A172 (cell line): Measurements from ENCODE around the gene SERINC5. TPM values are rescaled to one million over a fixed set of nuclear protein-coding genes. Genes with fewer than 3 reads are reported as not detected.
A peak's percentile ranks its signal among the peaks of the same experiment; 100 is the strongest.

Source experiments
- DNase-seq: peaks from one replicate; pipeline ENCODE4 v3.0.0-alpha.2; 2015; ENCODE audit warnings: low spot score
- total RNA-seq: library from RNA; depleted of rRNA; stranded (reverse); fragments of >200 nt; shearing (Covaris generic); gene quantifications from 2 replicates; pipeline ENCODE4 v1.2.3, GENCODE V29; 2014

Gene SERINC5
- total RNA-seq, 1 experiment from 2014 or later = 9.2 TPM

DNA sequence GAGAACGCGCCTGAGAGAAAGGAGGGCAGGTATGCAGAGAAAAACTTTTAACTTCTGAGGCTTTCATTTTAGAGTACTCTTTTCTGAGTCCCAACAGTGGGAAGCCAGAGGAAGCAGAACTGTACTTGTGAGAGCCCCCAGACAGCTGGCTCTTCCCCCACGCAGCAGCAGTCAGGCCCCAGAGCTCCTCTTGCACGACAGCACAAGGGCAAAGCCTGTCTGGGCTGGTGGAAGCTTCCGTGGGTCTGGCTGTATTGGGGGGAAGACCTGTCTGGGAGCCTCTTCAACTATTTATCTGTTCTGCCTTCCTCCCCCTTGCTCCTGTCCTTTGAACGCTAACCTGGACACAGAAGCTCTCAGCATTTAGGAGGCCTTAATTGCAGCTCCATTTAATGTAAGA, 152.5 kb downstream of the SERINC5 start:
- DNase-seq = no peak

DNA sequence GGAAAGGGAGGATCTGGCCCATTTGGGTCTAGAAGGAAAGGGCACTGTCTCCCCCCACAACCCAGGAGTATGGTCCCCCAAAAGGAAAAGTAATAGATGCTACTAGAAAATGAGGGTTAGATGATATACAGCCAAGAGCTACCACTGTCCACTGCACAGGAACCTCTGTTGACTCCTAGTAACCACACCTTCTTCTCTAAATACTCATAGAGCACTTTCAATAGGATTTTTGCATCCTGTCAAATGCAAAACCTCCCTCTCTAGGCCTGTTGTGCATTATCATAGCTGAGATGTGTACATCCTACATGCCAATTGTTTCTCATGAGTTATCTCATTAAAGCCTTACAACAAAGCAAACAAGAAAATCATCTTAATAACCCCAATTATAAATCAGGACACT, 153.9 kb downstream of the SERINC5 start:
- no peak for DNase-seq

DNA sequence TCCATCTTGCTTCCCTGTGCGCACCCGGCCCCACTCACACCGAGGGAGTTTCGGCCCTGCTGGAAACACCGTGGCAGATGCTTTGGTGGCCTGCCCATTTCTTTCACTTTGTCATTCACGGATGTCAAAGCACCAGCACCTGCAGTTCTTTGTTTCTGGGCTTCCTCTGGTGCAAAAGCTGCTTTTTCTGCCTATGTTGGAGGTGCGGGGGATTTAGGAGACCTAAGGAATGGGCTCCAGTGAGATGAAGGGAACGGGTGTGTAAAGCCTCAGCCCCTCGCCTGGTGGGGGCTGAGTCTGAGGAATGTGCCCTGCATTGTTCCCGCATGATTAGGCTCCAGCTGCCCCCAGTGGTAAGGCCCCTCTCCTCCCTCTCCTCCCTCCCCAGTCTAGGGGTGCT, 158.4 kb downstream of the SERINC5 start:
- no peak for DNase-seq

DNA sequence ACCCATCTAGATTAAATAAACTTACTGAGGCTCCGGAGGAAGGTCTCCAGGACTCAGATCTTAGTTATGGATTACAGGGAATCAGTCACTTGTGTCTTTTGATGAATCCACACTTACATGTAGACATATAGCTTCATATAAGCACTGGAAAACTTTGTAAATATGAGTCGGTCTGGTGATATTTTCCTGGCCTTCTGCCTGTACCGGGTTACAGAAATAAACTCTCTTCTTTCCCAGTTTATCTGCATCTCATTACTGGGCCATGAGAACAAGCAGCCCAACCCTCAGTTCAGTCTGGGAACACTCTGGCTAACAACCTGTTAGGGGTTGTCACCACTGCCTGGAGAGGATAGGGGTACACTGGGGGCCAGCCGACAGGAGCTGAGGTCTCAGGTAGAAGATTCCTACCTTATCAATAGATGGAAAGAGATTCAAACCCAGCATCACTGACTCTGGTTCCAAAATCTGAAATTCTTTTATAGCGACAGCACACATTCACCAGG, 161.6 kb downstream of the SERINC5 start:
- DNase-seq = no peak

DNA sequence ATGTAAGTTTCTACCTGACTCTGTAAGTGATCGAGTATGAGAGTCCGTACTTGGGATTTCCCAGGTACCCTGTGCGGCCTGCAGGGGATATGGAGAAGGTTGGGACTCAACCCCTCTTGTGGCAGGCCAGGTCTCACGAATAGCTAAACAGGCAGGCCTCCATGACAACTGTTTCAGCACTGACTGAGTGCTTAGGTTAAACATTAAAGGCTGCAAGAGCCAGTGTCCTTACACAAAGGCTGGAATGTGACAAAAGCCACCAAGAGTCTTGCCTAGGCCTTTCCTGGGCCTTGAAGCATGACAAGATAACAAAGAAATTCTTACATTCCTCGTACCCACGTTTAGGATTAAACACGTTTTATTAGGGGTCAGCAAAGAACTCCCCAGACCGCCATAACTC, 162.1 kb downstream of the SERINC5 start:
- no peak for DNase-seq

DNA sequence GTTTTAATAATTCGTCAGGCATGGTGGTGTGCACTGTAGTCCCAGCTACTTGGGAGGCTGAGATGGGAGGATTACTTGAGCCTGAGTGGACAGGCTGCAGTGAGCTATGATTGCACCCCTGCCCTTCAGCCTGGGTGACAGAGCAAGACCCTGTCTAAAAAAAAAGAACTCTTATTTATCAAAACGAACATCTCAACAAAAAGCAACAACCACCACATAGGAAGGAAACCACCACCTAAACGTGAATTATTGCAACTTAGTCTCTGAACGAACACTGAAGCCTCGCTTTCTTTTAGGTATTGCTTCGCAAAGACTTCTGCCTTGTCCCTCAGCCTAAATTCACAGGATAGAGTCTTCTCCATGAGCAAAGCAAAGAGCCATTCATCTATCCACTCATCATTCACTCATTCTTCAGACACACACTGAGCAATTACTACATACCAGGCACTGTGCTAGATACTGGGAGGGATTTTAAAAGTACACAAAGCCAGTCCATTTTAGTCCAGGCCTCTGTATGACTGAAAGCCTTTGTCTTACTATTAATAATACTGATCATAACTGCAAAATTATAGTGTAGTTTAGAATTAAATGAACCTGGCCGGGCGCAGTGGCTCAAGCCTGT, 163.3 kb downstream of the SERINC5 start:
- no peak for DNase-seq

DNA sequence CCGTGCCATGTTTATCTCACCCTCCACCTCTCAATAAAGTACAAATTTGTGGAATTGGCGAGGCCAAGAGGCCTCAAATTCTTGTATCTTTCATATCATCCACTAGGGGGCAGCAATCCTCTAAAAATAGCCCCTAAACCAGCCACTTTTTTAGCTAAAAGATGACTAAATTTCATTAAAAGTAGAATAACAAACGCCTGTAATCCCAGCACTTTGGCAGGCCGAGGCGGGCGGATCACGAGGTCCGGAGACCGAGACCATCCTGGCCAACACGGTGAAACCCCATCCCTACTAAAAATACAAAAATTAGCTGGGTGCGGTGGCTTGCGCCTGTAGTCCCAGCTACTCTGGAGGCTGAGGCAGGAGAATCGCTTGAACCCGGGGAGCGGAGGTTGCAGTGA, 164.1 kb downstream of the SERINC5 start:
- DNase-seq = peak; percentile 41

DNA sequence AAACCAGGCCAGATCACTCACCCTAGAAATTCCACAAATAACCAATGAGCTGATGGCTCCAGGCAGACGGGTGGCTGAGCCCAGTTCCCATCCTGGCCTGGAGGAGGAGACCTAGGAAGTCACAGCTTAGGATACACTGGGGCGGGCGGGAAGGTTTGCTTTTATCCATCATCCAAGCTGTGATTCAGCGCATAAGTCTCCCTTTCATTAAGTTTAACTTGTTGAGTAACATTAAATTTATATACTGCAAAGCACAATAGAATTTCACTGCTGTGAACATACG, 165.0 kb downstream of the SERINC5 start:
- no peak for DNase-seq

DNA sequence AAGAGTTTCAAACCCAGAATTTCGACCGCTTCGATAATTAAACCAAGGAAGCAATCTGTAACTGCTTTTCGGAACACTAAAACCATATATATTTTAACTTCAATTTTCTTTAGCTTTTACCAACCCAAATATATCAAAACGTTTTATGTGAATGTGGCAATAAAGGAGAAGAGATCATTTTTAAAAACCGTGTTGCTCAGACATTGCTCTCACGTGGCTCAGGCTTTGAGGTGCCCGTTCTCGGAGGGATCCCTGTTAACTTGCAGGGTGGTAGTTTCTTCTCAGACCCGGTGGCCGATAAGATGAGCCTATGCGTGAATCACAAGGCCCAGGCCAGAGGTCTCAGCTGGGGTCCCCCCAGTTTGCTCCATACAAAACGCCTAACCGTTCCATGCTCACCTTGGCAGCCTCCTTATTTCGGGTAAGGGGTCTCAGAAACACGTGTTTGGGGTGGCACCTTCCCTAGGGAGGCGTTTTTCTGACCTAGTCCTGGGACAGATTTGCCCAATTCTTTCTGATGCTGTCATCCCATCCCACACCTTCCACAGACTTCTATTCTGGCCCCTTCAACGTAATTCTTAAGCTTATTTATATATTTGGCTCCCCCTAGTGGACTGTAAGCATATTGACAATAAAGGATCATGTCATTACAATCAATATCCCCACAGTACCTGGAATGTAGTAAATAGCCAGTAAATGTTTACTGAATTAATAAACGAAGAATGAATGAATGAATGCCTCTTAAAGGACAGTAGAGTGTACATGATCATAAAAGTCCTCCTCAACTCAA, 172.6 kb downstream of the SERINC5 start:
- DNase-seq = peak; percentile 57

DNA sequence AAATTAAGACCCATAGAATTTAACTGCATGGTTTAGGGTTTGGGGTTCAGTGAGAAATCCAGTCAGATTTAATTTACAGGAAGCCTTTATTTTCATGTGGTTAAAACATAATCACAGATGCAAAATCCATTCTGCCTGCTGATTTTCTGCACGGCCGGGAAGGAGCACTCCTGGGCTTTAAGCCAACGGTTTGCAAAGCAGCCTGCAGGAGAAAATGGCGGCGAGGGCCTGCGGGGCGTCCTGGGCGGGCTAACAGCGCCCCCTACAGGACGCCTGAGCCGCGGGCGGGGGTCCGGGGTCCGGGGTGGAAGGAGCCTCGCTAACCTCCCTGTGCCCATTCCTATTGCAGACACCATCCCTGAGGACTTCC, 173.1 kb downstream of the SERINC5 start:
- DNase-seq = peak; percentile 47

DNA sequence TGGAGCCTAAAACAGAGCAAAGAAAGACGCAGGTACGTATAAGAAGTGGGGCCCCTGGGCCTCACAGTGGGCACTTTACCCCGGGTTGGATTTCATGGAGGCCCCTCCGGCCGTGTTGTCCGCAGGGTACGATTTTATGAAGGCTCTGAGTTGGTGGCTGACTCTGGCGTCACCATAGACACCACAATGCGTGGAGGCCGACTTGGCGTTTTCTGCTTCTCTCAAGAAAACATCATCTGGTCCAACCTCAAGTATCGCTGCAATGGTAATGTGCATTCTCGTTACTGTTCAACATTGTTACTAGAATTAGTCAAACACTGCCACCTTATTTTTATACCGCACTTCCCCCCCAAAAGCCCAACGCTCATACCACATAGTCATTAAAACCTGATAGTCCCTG, 173.6 kb downstream of the SERINC5 start:
- no peak for DNase-seq

DNA sequence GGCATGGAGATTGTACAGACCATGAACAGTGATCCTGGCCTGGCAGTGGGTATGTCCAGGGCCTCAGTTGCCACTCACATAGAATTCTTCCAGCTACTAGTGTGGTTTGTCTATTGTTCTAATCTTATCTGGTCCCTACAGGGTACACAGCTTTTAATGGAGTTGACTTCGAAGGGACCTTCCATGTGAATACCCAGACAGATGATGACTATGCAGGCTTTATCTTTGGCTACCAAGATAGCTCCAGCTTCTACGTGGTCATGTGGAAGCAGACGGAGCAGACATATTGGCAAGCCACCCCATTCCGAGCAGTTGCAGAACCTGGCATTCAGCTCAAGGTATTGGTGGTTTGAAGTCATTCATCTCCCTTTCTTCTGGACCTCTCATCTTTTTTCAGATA, 176.9 kb downstream of the SERINC5 start:
- DNase-seq = no peak

DNA sequence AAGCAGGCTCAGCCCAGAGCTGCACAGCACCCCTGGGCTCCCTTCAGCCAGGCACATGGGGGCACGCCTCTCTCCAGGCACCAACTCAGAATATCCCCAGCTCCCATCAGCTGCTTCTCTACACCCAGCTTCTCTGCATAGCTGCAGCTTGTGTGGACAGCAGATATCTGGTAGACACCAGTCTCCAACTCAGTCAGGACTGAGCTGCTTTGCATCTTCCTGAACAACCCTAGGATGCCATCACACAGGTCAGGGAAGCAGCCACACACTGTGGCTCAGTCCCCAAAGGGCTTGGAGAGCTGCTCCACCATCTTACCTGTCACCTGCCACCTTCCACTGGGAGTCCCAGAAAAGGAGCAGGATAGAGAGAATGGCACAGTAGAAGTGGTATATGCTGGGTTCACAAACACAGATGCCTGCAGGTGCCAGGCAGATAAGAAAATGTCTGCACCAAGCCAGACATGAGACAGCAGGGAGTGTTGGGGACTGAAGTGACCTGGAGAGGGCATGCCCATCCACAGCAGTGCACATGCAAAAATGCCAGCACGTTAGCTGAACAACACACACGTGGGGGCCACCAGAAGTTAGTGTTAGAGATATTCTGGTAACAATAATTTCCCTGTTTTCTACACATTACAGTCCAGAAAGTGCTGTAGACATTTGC, 178.7 kb downstream of the SERINC5 start:
- no peak for DNase-seq

DNA sequence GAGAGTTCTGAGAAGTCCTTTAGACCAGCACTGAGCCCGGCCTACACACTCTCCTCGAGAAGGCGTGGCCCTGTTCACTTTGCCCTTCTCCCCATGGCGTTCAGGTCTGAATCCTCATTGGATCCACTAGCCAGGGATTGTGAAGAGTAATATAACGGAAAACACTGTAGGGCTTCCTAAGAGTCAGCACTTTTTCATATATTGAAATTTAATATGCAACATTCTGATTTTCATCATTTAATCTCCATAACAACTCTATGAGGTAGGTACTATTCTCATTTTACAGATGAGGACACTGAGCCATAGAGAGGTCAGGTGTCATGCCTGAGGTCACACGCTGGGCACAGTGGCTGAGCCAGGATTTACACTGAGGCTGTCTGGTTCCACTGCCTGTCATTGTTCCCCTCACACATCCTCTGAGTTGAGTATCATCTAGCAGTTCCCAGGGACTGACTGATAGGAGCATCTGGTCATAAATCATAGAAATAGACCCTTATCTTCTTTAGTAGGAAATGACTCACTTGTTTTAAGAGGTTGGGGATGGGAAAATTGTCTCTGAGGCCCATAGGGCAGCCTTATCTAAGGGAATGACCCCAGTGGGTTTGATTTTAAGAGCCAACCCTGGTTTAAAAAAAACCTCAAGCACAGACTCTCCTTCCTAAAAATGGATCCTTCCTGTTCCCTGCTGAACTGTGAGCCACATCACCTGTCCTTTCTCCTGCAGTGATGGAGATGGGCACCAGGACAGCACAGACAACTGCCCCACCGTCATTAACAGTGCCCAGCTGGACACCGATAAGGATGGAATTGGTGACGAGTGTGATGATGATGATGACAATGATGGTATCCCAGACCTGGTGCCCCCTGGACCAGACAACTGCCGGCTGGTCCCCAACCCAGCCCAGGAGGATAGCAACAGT, 179.5 kb downstream of the SERINC5 start:
- DNase-seq = peak; percentile 92

DNA sequence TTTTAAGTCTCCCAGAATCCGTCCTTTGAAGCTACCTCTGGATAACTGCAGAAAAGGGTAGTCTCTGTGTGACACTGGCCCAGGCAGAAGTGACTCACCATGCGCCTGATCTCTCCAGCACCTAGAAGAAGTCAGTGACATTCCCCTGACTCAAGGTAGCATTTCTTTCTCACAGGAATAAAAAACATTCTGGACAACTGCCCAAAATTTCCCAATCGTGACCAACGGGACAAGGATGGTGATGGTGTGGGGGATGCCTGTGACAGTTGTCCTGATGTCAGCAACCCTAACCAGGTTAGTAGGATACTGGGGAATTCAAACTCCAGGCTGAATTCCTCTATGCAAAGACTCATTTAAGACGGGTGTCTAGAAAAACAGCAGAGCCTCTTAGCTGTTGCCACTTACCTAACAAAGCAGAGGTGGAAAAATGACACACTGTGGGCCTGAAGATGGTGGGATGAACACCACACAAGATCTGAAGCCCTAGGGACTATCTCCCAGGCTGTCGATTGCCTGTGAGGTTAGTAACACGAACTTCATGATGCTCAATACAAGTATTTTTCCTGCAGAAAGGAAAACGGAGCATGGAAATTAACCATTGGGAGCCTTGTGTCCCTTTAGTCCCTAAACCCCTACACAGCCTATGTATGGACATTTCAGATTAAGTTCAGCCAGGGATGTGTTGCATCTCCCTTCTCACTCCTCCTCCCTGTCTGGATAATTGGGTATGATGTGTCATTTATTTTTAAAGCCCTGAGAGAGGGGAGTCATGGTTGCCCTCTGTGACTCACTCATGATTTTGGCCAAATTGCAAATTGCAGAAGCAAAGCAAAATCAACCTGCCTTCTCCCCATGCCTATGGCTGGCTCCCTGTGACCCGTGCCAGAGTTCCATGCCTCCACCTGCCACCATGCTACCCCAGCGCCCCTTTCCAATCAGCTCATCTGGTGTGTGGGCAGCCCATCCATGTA, 183.5 kb downstream of the SERINC5 start:
- peak; percentile 28 for DNase-seq

DNA sequence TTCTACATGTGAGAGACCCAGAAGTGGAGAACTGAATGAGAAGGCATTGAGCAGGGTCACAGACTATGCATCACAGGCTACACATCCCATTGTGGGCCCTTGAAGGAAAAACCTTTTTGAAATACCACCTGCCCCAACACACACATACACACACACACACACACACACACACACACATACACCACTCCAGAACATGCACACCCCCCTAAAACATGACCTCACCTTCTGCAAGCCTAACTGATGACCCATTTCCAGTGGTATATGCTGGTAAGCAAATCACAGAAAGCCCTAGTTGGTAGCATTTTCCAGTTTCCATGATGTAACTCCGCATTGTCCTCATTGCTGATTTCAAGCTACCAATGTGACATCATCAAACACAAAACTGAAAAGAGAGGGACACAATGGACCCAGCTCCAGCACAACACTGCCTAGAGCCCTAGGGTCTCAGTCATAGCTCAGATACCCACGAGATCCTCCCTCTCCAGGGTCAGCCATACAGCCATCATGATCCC, 184.3 kb downstream of the SERINC5 start:
- no peak for DNase-seq

DNA sequence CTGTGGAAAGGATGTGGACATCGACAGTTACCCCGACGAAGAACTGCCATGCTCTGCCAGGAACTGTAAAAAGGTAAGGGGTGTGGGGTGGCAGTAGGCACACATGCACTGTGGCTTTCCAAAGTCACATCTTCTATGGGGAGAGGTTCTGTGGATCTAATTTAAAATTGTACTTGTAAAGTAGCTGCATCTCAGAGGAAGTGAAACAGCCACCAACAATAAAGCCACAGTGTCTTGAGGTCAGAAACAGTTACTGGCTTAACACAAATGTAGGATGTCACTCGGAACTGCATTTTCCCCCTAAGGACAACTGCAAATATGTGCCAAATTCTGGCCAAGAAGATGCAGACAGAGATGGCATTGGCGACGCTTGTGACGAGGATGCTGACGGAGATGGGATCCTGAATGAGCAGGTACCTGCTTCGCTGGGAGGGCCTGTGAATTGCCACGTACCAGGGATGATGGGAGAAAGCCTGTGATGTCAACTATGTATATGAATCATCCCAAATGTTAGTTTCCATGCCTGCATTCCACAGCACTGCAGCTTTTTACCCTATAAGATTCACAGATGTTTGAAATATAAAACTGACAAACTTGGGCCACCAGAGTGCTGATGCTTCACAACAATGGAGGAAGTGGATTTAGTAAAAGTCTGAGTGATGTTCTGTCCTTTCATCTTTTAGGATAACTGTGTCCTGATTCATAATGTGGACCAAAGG, 185.4 kb downstream of the SERINC5 start:
- DNase-seq = no peak

DNA sequence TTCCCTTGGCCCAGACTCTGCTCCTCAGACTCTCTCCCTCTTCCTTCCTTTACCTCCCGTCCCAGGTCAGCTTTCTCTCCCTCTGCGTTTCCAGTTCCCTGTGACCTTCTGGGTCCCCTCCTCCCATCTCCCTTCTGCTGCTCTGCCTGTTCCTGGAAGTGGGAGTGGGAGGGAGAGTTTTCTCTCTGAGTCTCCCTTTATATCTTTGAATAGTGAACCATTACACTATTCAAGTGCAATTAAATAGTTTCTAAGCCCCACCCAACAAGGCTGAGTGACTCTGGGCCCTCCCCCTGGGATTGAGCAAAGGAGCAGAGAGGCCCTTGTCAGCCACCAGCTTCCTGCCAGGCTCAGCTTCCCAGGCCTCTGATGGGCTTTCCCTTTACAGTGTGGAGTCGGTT, 185.9 kb downstream of the SERINC5 start:
- DNase-seq = no peak

DNA sequence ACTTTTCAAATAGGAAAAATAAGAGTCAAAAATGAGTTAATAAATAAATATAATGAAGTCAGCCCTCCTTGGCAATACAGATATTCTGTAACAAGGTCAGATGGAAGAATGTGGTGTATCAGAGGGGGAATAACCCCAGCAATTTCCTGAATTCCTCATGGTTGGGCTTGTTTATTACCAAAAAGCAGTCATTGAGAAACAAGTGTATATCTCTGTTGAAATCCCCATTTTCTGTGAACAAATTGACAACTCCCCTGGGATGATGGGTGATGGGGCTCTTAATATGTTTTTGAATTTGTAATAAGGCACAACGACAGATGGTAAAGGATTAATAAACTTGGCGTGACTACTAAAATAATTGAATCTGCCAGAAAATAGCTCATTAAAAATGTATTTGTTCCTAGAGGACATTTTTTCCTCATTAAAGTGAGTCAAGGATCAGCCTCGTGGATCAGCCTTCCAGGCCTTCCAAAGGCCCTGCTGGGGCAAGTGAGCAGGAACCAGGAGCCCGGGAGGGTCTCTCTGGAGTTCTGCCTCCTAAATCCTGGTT, 186.5 kb downstream of the SERINC5 start:
- DNase-seq = no peak

DNA sequence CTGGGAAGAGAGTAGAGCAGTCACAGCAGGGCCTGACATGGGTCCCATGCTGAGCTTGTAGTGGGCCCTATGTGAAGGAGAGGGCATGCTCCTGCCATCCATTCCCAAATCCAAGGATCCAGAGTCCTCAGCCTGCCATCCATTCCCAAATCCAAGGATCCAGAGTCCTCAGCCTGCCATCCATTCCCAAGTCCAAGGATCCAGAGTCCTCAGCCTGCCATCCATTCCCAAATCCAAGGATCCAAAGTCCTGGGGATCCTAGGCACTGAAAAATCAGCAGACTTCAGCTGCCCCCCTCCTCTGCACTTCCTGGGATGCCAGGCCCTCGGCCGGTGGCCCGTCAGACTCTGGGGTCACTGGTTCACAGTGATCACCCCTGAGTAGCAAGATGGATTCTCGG, 187.1 kb downstream of the SERINC5 start:
- DNase-seq = no peak
